Sigmoid colon (tissue), 3 donors: ENCODE data around the gene CCDC93.

Experiments
- POLR2A ChIP-seq, 2 donors: fragments of 450-650 bp; IDR thresholded peaks; one replicate each; pipeline ENCODE4 v1.6.1; 2016; ENCODE audit warnings: antibody characterized with exemption in 2 of 2, mild to moderate bottlenecking in 2 of 2, moderate library complexity in 2 of 2
- TF ChIP-seq, protein P1 (sequence below), 4 experiments: fragments of 450-650 bp in 3 of 4; fragments of 200-600 bp in 1 of 4; IDR thresholded peaks; one replicate each; pipeline ENCODE4 v1.5.1; 2016 to 2019; ENCODE audit warnings: antibody characterized with exemption in 4 of 4, mild to moderate bottlenecking in 3 of 4, moderate library complexity in 2 of 4

GRCh38 chr2:118006326-118006725 lies 7.5 kb downstream of the CCDC93 start:
- TF ChIP-seq, protein P1, sequence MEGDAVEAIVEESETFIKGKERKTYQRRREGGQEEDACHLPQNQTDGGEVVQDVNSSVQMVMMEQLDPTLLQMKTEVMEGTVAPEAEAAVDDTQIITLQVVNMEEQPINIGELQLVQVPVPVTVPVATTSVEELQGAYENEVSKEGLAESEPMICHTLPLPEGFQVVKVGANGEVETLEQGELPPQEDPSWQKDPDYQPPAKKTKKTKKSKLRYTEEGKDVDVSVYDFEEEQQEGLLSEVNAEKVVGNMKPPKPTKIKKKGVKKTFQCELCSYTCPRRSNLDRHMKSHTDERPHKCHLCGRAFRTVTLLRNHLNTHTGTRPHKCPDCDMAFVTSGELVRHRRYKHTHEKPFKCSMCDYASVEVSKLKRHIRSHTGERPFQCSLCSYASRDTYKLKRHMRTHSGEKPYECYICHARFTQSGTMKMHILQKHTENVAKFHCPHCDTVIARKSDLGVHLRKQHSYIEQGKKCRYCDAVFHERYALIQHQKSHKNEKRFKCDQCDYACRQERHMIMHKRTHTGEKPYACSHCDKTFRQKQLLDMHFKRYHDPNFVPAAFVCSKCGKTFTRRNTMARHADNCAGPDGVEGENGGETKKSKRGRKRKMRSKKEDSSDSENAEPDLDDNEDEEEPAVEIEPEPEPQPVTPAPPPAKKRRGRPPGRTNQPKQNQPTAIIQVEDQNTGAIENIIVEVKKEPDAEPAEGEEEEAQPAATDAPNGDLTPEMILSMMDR (IDR thresholded peaks at IDR 0.05): no peak
- TF ChIP-seq POLR2A (IDR thresholded peaks at IDR 0.05): no peak
